Upper lobe of left lung (tissue), 6 donors: ENCODE measurements around the gene GPR173. TPM values are rescaled to one million over a fixed set of nuclear protein-coding genes. Genes with fewer than 3 reads are reported as not detected.

Experiments used
- ATAC-seq, 2 donors: fragments of 200-7000 bp; cut with Tn5 transposase; one replicate each; pipeline ENCODE4 v1.9.1; 2022; ENCODE audit warnings: mild to moderate bottlenecking in 2 of 2, moderate library complexity in 2 of 2; ENCODE audit not compliant: low FRiP score in 2 of 2
- DNase-seq, 2 donors: peaks; one replicate each; pipeline ENCODE4 v3.0.0-alpha.2; 2019 to 2020
- H3K27ac ChIP-seq, 4 donors: fragments of 200-600 bp; sonication (generic); one replicate each; pipeline ENCODE4 v1.5.1; 2016 to 2019
- H3K27me3 ChIP-seq, 4 donors: fragments of 200-600 bp; sonication (generic); one replicate each; pipeline ENCODE4 v1.5.1; 2017 to 2019
- H3K36me3 ChIP-seq, 4 donors: fragments of 200-600 bp; sonication (generic); one replicate each; pipeline ENCODE4 v1.5.1; 2016 to 2019
- H3K4me1 ChIP-seq, 4 donors: fragments of 200-600 bp; sonication (generic); one replicate each; pipeline ENCODE4 v1.5.1; 2018 to 2019
- H3K4me3 ChIP-seq, 4 donors: fragments of 200-600 bp; sonication (generic); one replicate each; pipeline ENCODE4 v1.5.1; 2017 to 2019; ENCODE audit warnings: mild to moderate bottlenecking in 2 of 4, moderate library complexity in 1 of 4
- H3K9me3 ChIP-seq, 4 donors: fragments of 200-600 bp; sonication (generic); one replicate each; pipeline ENCODE4 v1.5.1; 2018 to 2019
- CTCF ChIP-seq, 6 experiments: fragments of 450-650 bp in 4 of 6; fragments of 200-600 bp in 2 of 6; sonication (generic) in 2 of 6; IDR thresholded peaks; one replicate each; pipeline ENCODE4 v1.5.1; 2016 to 2019; ENCODE audit warnings: antibody characterized with exemption in 6 of 6
- EP300 ChIP-seq, 4 donors: sonication (generic); formaldehyde crosslinking; IDR thresholded peaks; one replicate each; pipeline ENCODE4 v1.5.1; 2017; ENCODE audit warnings: antibody characterized with exemption in 4 of 4, control low read depth in 2 of 4
- POLR2A ChIP-seq, 4 donors: fragments of 450-650 bp; IDR thresholded peaks; one replicate each; pipeline ENCODE4 v1.5.1; 2016 to 2017; ENCODE audit warnings: antibody characterized with exemption in 4 of 4, mild to moderate bottlenecking in 2 of 4
- POLR2AphosphoS5 ChIP-seq, 2 donors: sonication (generic); formaldehyde crosslinking; IDR thresholded peaks; one replicate each; pipeline ENCODE4 v1.5.1; 2017; ENCODE audit warnings: antibody characterized with exemption in 2 of 2
- WGBS, 2 donors: methylation state at CpG; one replicate each; pipeline ENCODE4 v1.1.5; 2017 to 2018; 5-methylcytosine and 5-hydroxymethylcytosine counted together
- total RNA-seq, 6 donors: library from RNA; depleted of rRNA in 4 of 6; stranded (reverse); fragments of >200 nt in 4 of 6; gene quantifications; one replicate each; pipeline versions ENCODE4 v1.1.0 to v1.2.1, GENCODE V29; 2016 to 2021
- donor health status: DM: no; HTN: no; CAD: no; lungs with moderate emphysema.
- donor health status: DM: no; HTN: yes; CAD: no; lungs with severe emphysema.

GPR173 gene
- total RNA-seq, 6 donors from 2014 or later, result 0.46 to 1.3 (median 0.95) TPM

- H3K36me3 ChIP-seq, result no peaks in the 10 kb centered on the region
- H3K9me3 ChIP-seq, result no peaks in the 10 kb centered on the region
- no peak overlapping the region for H3K4me3 ChIP-seq
- H3K27ac ChIP-seq, result no peak overlapping the region
- ATAC-seq, result no peak
- no peak for DNase-seq
- no peaks in the 10 kb centered on the region for H3K27me3 ChIP-seq
- no peak for TF ChIP-seq POLR2AphosphoS5 (IDR thresholded peaks at IDR 0.05)
- no peak for TF ChIP-seq EP300 (IDR thresholded peaks at IDR 0.05)
- TF ChIP-seq POLR2A (IDR thresholded peaks at IDR 0.05), result no peak
- peaks cover 0 to 4% (median 0%) of the 10 kb centered on the region in 4 donors for H3K4me1 ChIP-seq
- 67 to 72% methylated on average over 3 to 4 of the region's 4 CpGs for WGBS, 2 donors
Measured at GRCh38 chrX:53004038-53004437, 44.6 kb upstream of the GPR173 start.

GRCh38 chrX:53004811-53005210 is 43.8 kb upstream of the GPR173 start:
- Histone ChIP-seq H3K4me3 (no peak overlapping the region), H3K27me3 (no peaks in the 10 kb centered on the region), H3K4me1 (peaks cover 0 to 4% (median 0%) of the 10 kb centered on the region in 4 donors), H3K9me3 (no peaks in the 10 kb centered on the region), H3K27ac (no peak overlapping the region), H3K36me3 (no peaks in the 10 kb centered on the region)
- WGBS, 2 donors, result 20 to 33% methylated on average over 1 to 4 of the region's 4 CpGs
- DNase-seq (no peak), ATAC-seq (no peak)
- TF ChIP-seq POLR2AphosphoS5 (IDR thresholded peaks at IDR 0.05) (no peak), EP300 (IDR thresholded peaks at IDR 0.05) (no peak), CTCF (IDR thresholded peaks at IDR 0.05) (no peak), POLR2A (IDR thresholded peaks at IDR 0.05) (no peak)

- Histone ChIP-seq H3K36me3 (no peaks in the 10 kb centered on the region), H3K4me1 (peaks cover 0 to 4% (median 0%) of the 10 kb centered on the region in 4 donors), H3K27me3 (no peaks in the 10 kb centered on the region), H3K4me3 (no peak overlapping the region), H3K27ac (no peak overlapping the region), H3K9me3 (no peaks in the 10 kb centered on the region)
- no peak for DNase-seq
- TF ChIP-seq CTCF (IDR thresholded peaks at IDR 0.05), result no peak
- TF ChIP-seq EP300 (IDR thresholded peaks at IDR 0.05), result no peak
- TF ChIP-seq POLR2AphosphoS5 (IDR thresholded peaks at IDR 0.05), result no peak
- 25 to 56% methylated on average over 1 to 3 of the region's 3 CpGs for WGBS, 2 donors
- no peak for ATAC-seq
Measured at GRCh38 chrX:53005327-53005726, 43.3 kb upstream of the GPR173 start.

- Histone ChIP-seq H3K27ac (no peak overlapping the region), H3K4me1 (no peaks in the 10 kb centered on the region), H3K9me3 (no peaks in the 10 kb centered on the region), H3K4me3 (no peak overlapping the region), H3K36me3 (no peaks in the 10 kb centered on the region), H3K27me3 (no peaks in the 10 kb centered on the region)
- ATAC-seq (no peak), DNase-seq (no peak)
- no peak for TF ChIP-seq EP300 (IDR thresholded peaks at IDR 0.05)
- no peak for TF ChIP-seq POLR2AphosphoS5 (IDR thresholded peaks at IDR 0.05)
- no peak for TF ChIP-seq POLR2A (IDR thresholded peaks at IDR 0.05)
- no peak for TF ChIP-seq CTCF (IDR thresholded peaks at IDR 0.05)
- 86 to 93% methylated on average over 1 of the region's 1 CpG for WGBS, 2 donors
Measured at GRCh38 chrX:53009032-53009431, 39.6 kb upstream of the GPR173 start.

- H3K4me3 ChIP-seq, result no peak overlapping the region
- H3K27me3 ChIP-seq, result no peaks in the 10 kb centered on the region
- WGBS, 2 donors, result 77% methylated on average over 1 of the region's 1 CpG; no CpG with 5 or more reads in 1 of the 2 donors
Measured at GRCh38 chrX:53013291-53013690, 35.3 kb upstream of the GPR173 start.

More at GRCh38 chrX:53013291-53013690, 35.3 kb upstream of the GPR173 start:
- Histone ChIP-seq H3K36me3 (no peaks in the 10 kb centered on the region), H3K27ac (no peak overlapping the region), H3K4me1 (no peaks in the 10 kb centered on the region), H3K9me3 (no peaks in the 10 kb centered on the region)
- no peak for ATAC-seq
- DNase-seq, result no peak
- TF ChIP-seq POLR2A (IDR thresholded peaks at IDR 0.05) (no peak), EP300 (IDR thresholded peaks at IDR 0.05) (no peak), POLR2AphosphoS5 (IDR thresholded peaks at IDR 0.05) (no peak), CTCF (IDR thresholded peaks at IDR 0.05) (no peak)
